Stimulated activated CD8-positive, alpha-beta memory T cell treated with anti-CD3 and anti-CD28 coated beads, Interleukin-4, amount 100 ng/mL, for 1 hour (primary cell): ENCODE measurements around the gene PMCH.
"Not testable (repeated sequence)": the region's sequence is repeated elsewhere in the genome, so short reads cannot be mapped to it uniquely, and the experiment has no call there.

ENCODE experiments used
- DNase-seq, 2 donors: peaks; one replicate each; pipeline ENCODE4 v3.0.0-alpha.2; 2020; ENCODE audit warnings: low read depth in 2 of 2, low spot score in 1 of 2

PMCH gene

DNA sequence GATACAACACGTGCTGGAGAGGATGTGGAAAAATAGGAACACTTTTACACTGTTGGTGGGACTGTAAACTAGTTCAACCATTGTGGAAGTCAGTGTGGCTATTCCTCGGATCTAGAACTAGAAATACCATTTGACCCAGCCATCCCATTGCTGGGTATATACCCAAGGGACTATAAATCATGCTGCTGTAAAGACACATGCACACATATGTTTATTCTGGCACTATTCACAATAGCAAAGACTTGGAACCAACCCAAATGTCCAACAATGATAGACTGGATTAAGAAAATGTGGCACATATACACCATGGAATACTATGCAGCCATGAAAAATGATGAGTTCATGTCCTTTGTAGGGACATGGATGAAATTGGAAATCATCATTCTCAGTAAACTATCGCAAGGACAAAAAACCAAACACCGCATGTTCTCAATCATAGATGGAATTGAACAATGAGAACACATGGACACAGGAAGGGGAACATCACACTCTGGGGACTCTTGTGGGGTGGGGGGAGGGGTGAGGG, 50.5 kb downstream of the PMCH start:
- DNase-seq, result not testable (repeated sequence)
